Peyer's patch (tissue), 4 donors: ENCODE results near the gene RFTN1.

ENCODE experiments used
- CTCF ChIP-seq, 6 experiments: fragments of 450-650 bp in 4 of 6; fragments of 200-600 bp in 2 of 6; sonication (generic) in 1 of 6; IDR thresholded peaks; one replicate each; pipeline ENCODE4 v1.5.1; 2017 to 2019; ENCODE audit warnings: antibody characterized with exemption in 6 of 6, mild to moderate bottlenecking in 3 of 6, moderate library complexity in 1 of 6
- POLR2A ChIP-seq, 2 donors: fragments of 450-650 bp; IDR thresholded peaks; one replicate each; pipeline ENCODE4 v1.5.1; 2017; ENCODE audit warnings: antibody characterized with exemption in 2 of 2, mild to moderate bottlenecking in 2 of 2, moderate library complexity in 2 of 2

- TF ChIP-seq POLR2A (IDR thresholded peaks at IDR 0.05) (no peak), CTCF (IDR thresholded peaks at IDR 0.05) (no peak)
Observed at GRCh38 chr3:16407366-16407765, 106.1 kb downstream of the RFTN1 start.
